Hepatic stellate cell (primary cell): Measurements from ENCODE around the gene PRKCE.

Experiments used
- DNase-seq: peaks from one replicate; pipeline ENCODE4 v3.0.0; 2011; ENCODE audit warnings: low spot score

The PRKCE gene

DNA sequence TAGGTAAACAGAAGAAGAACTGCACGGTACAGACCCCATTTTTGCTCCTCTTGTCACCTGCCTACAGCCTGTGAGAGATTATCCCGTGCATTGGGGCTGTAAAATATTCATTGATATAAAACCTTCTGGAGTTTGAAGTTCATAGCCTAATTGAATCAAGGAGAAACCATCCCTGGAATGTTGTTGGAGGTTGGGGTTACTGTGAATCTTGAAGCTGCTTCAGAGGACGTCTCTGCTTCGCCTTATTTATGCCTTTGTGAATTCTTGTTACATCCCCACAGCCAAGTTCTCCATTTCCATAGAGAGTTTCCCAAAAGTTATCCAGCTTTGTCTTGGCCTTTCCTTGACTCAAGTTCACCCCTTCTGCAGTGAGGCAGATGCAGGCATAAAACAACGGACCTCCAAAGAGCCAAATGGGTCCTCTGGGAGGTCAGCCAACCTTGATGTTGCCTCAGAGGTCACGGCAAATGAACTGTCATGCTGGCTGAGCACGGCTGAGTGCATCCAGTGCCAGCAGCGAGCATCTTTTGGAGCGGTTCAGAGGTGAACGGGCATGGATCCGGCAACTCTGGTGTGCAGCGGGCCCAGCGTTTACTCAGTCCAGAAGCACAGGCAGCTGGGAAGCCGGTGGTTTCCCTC lies 317.6 kb downstream of the PRKCE start:
- DNase-seq: no peak

DNA sequence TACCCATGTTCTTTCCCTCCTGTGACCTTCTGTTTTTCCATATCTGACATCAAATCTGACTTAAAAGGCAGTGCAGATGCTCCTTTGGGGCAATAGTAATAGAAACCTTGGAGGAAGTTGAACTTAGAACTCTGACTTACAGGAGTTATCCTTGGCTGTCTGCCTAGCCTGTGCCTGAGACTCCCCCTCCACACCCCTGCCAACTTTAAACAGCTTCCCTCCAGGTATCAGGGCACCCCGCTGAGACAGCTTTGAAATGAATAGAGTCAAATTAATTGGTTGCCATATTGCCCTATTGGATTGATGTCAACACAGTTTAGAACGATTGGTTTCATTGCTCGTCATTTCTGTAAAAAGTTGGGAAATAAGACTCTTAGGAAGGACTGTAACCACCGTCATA lies 322.0 kb downstream of the PRKCE start:
- no peak for DNase-seq

DNA sequence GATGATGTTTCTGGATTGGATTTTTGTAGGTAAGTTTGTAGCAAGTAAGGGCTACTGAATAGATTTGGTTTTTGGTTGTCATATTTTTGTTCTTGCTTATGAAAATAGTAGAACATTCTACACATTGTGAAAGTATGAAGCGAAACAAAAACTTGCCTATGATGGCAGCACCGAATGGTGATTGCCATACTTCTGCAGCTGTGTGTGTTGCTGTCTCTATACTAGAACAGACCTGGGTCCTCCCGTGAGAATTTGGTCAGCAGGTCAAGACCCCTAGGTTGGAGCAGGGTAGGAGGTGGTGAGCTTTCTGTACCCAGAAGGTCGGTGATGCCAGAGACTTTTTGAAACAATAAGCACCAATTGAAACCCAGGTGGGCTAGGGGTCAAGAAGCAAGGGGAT lies 322.6 kb downstream of the PRKCE start:
- no peak for DNase-seq

DNA sequence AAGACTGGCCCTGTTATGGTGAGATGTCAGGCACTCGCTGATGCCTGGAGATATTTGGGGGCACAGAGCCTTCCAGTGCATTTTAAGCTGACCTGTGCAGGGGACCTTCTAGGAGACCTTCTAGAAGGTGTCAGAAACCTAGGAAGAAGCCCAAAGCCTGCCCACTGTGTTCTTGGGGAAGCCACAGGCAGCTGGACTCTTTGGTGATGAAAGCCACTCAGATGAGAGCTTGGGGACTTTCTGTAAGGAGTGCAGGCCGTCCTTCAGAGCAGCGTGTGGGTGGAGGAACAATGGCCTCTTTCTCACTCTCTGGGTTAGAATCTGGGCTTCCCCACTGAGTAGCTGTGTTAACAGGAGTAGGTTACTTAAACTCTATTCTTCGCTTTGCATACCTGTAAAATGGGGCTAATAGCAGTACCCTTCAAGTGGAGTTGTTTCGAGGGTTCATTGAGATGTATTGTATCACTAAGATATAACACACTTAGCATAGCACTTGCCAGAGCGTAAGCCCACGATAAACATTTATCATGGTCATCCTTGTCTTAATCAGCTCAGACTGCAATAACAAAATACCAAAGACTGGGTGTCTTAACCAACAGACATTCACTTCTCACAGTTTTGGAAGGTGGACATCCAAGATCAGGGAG lies 323.4 kb downstream of the PRKCE start:
- no peak for DNase-seq

DNA sequence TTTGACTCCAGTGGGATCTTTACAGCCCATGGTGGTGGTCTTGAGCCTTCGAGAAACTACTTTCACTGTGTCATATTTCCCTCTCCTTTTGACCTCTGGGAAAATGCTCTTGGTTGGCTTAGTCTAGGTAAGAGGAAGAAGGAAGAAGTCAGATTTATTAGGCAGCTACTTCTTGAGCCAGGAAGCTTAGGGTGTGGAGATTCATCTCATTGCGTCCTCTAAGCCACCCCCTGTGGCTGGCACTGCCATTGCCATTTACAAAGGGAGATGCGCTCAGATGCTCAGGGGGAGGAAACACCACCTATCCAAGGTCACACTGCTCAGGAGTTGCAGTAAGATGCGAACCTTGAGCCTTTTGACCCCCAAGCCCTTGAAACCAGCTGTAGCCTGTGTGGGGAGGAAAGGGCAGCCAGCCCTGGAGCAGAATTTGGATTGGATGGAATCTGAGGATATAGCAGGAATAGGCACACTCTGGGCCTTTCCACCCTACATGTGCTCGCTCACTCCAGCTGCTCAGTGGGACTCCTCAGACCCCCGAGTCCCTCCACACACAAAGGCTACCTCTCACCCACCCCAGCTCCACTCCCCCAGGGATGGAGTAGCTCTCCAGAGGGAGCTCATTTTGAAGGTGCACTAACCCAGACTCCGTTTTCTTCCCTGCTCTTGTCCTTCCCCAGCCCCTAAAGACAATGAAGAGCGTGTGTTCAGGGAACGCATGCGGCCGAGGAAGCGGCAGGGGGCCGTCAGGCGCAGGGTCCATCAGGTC lies 324.5 kb downstream of the PRKCE start:
- DNase-seq: no peak

DNA sequence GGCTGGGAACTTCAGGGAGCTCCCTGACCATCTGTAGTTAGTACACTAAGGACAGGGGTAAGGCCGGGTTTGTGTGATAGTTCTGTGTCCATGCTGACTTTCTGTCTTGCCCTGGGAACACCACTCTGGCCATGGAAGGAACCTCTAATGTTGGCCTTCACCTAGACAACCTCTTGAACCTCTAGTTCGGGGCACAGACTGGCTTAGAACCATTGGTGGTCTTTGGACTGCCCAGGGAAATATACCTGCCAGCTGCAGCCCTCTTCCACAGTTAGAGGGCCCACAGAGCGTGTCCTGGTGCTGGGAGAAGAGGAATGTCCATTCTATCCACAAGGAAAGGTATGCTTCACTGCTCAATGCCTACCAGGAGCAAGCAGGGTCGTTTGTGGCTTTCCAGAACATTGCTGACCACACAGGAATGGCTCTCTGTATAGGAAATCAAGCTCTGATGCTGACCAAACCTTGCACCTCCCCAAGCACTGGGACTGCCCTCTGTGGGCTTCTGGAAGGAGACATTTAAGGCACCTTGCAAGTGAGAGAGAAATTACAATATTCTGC lies 326.9 kb downstream of the PRKCE start:
- DNase-seq: no peak

DNA sequence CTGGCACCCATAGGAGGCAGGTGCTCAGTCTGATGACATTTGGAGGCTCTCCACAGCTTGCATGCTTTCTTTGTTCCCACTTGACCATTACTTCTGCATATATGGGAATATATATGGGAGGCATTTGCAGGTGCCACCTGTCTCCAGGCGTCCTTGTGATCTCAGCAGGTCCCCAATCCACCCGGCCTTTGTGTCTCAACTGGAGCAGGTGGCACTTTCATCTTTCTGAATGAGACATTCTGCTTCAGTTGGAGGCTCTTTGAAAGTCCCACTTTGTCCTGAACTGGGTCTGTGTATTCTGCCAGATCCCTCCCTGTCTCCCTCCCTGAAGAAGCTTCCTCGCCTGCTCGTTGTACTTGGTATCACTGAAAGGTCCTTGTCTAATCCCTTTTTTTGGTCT lies 327.6 kb downstream of the PRKCE start:
- no peak for DNase-seq

DNA sequence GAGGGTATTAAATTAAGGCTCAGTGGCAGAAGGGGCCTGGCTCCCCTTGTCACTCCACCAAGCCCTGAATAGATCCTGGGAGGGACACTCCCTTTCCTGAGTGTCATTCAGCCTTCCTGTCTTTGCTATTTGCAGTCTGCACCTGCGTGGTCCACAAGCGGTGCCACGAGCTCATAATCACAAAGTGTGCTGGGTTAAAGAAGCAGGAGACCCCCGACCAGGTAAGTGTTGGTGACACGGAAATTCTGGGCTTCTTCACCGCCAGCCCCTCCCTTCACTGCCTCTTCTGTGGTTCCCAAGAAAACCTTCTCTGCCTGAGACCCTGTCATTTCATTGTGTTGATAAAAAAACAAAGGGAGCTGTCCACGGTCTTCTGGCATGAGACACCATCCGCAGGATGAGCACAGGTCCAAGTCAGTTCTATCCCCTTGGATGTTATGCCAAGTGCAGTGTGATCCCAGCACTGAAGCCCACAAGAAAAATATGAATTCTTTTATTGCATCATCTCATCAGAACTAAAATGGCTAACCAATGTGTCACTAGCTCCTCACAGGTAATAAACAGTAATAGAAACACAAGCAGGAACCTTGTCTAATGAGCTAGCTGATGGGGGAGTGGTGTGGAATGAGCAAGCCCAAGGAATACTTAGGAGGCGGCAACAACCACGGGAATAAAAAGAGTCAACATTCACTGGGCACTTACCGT lies 328.8 kb downstream of the PRKCE start:
- DNase-seq: no peak

DNA sequence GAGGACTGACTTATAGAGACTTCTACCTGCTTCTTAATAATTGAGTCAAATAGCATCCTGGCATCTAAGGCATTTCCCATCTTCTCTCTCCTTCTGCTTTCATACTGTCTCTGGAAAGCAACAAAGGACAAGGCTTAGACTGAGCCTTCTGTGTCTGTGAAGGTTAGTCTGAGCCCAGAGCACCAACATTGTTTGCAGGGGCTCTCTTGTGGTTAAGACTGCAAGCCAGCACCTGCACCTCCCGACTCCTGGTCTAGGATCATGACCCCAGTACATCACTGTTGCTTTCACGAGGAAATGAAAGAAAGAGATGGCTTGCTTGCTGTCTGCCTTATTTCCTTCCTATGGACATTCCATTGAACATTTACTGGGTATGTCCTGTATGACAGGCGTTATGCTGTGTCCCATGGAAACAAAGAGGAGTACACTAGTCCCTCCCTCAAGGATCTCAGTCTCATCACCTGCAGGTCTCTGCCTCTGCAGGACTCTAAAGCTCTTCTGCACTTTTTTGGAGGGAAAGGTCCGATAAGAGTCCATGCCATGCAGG lies 330.0 kb downstream of the PRKCE start:
- DNase-seq: no peak

DNA sequence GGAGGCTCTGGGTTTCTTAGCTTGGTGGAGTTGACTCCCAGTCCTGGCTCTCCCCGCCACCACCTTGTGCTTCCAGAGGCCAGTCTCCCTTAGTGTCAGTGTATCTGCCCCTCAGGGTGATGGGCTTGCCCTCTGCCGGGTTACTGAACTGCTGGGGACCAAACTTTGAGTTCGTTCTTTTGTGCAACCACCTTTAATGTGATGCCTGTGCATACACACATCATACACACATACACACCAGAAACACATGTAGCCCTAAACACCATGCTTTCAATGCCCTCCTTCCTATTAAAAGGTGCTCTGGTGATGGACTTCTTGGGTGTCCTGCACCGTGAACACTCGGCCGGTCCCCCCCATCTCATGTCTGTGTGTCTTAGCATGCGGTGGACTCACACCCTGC lies 330.6 kb downstream of the PRKCE start:
- DNase-seq: no peak

DNA sequence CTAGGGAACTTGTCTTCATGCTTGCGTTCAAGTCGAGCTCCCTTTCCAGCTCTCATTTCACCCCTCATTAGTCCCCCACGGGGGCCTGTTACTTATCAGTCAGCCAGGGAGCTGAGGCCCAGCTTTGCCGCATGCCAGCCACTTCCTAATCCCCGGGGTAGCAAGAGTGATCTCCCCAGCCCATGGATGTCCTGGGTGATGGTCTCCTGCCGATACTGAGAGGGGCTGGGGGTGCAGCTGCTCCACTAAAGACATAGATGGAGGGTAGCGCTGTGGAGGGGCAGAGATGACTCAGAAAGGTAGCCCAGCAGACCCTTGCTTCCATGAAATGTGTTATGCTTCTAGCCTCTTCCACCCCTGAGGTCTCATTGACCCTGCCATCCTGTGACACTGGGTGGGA lies 331.7 kb downstream of the PRKCE start:
- DNase-seq: no peak

DNA sequence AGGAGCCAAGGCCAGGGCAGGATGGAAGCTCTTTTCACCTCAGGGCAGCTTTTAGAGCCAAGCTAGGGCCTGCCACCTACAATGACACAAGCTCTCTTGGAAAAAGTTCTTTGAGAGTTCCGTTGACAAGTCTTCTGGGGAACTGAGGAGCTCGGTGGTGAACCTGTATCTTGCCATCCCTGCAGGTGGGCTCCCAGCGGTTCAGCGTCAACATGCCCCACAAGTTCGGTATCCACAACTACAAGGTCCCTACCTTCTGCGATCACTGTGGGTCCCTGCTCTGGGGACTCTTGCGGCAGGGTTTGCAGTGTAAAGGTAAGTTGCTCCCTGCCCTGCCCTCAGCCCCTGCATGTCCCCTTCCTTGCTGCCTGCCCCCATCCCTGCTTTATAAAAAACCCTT lies 332.9 kb downstream of the PRKCE start:
- no peak for DNase-seq

DNA sequence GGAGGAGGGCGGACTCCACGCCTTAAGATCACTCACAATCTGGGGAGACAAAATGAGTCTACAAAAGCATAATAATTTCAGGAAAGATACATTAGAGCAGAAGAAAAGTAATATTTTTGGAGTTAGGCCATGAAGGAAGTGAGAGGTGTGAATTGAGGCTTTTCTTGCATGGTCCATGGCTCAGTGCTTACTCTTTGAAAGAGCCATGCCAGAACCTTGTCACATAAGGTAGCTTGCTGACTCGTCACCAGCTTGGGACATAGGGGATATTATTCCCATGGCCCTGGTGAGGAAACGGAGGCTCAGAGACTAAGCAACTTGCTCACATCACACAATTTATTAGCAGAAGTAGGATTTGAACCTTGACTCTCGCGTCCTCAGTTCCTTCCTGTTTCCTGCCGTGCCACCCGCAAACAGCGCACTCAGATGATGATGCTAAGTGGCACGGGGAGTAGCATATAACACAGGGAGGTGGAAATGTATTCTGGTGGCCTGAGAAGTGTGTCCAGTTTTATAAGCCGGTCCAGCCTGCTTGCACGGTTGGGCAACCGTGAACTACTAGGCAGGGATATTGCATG lies 333.5 kb downstream of the PRKCE start:
- no peak for DNase-seq

DNA sequence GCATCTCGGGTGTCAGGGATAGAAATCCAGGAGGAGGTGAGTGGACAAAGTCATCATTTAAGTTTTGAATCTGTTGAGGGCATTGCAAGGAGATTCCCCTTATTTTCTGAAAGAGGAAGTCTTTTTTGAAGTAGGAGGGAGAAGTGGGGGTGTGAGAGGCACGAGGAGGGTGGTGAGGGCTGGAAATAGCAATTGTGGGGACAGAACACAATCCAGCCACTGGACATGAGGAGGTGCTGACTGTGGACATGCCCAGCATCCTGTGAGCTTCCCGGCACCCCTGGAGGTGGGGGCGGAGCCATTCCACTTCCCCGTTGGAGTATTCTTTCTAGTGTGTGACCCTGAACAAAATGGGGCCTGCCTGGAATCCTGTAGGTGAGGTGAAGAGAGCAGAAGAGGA lies 335.0 kb downstream of the PRKCE start:
- DNase-seq: no peak

DNA sequence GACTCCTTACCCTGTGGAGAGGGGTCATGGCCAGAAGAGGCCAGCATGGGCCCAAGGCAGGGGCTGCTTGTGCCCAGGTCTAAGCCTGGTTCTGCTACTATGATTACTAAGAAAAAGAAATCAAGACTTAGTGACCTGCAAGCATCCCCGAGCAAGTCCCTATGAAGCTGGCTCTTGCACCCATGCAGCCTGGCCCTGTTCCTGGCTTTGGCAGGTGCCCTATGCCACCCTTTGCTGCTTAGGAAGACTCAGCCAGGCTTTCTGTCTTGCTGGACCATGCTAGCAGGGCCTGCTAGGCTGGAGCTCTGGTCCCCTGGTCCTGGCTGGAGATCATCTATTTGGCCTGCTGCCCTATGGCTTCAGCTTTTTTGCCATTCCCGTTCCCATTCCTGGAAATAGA lies 336.4 kb downstream of the PRKCE start:
- no peak for DNase-seq

DNA sequence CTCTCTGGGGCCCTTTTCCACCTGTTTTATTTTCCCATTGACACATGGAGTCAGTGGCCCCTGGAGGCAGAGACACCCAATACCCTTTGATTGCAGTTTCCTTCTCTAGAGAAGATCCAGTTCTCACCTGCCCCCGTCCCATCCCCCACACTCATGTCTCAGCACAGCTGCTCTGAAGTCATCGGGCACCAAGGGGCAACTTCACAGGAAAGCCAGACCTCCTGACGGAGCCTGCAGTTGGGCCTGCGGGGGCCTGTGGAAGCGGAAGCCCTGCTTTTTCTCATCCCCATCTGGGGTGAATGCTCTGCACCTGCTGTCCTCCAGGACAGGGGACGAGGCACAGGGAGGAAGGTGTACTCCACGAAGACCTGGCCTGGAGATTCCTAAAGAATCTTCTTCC lies 337.4 kb downstream of the PRKCE start:
- no peak for DNase-seq

DNA sequence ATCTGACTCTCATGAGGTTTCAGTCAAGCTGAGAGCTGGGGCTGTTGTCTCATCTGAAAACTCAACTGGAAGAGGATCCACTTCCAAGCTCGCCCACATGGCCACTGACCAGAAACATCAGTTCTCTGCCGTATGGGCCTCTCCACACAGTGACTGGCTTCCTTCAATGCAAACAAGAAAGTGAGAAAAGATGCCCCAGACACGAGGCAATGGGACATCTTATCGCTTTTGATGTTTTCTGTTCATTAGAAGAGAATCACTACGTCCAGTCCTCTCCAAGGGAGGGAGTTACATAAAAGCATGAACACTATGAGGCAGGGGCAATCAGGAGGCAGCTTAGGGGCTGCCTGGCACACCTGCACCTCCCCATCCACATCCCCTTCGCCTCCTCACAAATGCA lies 338.7 kb downstream of the PRKCE start:
- no peak for DNase-seq

DNA sequence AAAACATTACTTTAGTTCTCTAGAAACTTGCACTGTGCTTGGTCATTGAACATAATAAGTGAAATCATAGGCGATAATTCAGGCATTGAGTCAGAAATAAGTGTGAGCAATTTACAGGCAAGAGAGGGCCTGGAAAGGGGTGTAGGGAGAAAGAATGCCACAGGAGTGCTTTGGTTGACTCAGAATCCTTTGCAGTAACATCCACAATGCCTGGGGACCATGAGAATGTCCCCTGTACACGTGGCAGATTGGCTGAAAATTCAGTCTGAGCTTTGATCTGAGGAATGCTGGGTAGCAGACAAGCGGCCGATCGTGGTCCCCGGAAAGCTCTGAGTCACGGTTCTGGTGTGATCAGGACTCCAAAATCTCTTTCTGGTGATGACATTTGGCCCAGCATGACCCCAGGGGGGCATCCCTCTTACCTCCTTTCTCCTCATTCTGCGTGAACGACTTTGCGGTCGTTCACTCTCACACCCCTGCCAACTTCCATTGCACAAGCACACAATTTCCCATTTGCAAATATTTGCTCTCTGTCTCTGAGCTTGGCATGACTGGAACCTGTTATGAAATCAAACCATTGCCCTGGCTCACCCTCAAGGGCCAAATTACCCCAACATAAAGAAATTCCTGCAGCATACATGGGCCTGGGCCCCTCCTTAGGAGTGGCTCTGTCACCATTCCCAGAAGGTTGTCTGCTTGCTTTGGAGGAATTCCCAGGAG lies 340.7 kb downstream of the PRKCE start:
- DNase-seq: peak; percentile 69

DNA sequence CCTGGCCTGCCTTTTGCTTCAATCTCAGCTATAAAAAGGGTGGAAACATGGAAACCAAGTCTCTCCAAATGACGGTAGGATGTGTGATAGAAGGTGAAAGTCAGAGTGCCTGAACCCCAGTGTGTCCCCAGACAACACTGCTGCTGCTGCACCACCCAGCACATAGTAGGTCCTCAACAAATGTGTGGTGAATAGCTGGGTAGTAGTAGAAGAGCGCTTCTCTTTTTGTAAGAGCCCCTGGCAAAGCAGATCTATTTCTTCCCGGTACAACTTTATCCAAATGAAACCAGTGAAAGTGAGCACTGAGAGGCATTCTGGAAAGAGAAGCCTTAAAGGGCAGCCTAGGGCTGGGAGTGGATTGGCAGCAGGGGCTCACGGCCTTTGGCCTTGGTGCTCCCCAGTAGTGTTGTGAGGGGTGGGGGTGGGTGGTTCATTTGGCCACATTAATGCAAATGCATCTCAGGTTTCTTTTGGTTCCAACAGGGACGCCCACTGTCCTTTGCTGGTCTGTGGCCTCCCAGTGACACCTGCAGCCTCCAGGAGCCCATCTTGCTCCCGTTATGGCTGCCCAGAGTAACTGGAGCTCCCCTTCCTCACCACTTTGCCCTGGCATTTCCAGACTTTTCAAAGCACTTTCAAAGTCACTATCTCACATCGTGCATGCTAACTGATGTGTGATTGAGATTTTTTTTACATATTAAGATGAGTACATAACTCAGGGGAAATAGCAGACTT lies 341.4 kb downstream of the PRKCE start:
- no peak for DNase-seq

DNA sequence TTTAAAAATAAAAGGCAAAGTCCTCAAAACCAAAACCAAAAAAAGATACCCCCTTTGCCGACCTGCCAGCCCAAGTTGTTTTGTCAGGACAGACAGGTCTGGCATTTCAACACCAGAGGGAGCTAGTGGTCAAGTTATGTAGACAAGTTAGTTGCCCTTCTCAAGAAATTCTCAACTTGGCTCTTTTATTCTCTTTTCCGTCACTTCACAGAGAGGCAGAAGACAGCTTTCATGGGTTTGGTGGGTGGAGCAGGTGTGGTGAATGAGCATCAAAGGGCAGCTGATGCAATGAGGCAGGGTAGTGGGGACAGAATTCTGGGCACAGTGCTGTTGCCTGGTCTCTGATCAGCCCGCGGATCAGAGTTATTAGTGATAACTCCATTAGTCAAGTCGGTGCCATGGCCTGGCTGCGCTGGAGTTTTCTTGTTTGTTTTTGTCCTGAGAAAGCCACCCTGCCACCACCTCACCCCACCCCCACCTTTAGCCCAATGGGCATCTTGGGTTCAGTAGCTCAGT lies 342.1 kb downstream of the PRKCE start:
- DNase-seq: peak; percentile 57
